ENCODE results near the gene PDS5B.

DNA sequence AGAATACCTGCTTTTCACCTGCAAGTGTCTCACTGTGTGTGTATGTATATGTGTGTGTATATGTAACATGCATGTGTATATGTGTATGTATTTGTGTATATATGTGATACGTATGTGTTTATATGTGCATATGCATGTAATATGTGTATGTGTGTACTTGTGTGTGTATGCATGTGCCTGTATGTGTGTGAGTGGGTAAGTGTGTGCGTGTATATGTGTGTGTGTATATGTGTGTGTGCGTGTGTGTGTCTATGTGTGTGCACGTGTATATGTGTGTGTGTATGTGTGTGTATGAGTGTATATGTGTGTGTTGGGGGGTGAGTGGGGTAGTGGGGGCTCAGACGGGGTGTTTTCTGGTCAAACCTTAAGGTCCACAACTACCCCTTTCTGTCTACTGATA, 237.3 kb downstream of the PDS5B start:
- TF ChIP-seq, protein P1, sequence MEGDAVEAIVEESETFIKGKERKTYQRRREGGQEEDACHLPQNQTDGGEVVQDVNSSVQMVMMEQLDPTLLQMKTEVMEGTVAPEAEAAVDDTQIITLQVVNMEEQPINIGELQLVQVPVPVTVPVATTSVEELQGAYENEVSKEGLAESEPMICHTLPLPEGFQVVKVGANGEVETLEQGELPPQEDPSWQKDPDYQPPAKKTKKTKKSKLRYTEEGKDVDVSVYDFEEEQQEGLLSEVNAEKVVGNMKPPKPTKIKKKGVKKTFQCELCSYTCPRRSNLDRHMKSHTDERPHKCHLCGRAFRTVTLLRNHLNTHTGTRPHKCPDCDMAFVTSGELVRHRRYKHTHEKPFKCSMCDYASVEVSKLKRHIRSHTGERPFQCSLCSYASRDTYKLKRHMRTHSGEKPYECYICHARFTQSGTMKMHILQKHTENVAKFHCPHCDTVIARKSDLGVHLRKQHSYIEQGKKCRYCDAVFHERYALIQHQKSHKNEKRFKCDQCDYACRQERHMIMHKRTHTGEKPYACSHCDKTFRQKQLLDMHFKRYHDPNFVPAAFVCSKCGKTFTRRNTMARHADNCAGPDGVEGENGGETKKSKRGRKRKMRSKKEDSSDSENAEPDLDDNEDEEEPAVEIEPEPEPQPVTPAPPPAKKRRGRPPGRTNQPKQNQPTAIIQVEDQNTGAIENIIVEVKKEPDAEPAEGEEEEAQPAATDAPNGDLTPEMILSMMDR (IDR thresholded peaks at IDR 0.05) = no peak
- TF ChIP-seq POLR2A (IDR thresholded peaks at IDR 0.05) = no peak
- no peak for TF ChIP-seq EP300 (IDR thresholded peaks at IDR 0.05)

Data from tibial nerve (tissue), 4 donors.